GM21825 (cell line): Measurements from ENCODE around the gene CENPQ.
A peak's percentile ranks its signal among the peaks of the same experiment; 100 is the strongest.

Source experiments
- ATAC-seq: cut with Tn5 transposase; IDR thresholded peaks from one replicate; pipeline ENCODE4 v1.9.1; 2021; ENCODE audit warnings: mild to moderate bottlenecking, moderate library complexity; ENCODE audit not compliant: unreplicated experiment

Gene CENPQ

DNA sequence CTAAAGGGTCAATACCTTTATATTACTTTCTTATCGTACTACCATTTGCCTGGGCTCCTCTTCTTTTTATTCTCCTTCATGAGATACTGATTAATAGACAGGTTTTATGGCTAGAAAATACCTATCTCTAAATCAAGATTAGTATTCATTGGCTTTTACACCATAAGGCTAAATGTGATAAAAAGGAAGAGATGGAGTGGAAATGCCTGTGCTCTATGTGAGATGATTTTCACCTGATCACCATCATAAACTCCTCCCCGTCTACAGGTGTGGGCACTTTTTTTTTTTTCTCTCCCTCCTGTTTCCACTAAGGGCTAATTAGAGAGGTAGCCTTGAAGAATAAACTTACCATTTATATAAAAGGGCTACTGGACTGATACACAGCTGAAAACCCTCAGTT is 36.5 kb downstream of the CENPQ start, which contains the start of gene GLYATL3:
Gene GLYATL3 (plus strand): TSS at position 301 of the 400 bp plus-strand sequence. CDS start 12,068 bp downstream, outside the sequence.
- no peak for ATAC-seq

DNA sequence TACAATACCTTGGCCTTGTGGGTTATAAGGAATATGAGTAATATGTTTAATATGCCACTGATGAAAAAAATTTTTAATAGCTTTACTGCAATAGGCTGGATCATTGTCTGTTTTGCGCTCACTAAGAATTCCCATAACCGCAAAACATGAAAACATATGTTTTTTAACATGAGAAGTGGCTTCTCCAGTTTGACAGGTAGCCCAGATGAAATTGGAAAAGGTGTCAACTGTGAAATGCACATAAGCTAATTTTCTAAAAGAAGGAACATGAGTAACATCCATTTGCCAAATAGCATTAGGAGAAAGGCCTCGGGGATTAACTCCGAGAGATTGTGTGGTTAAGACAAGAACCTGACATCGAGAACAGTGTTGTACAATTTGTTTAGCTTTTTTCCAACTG is 41.5 kb downstream of the CENPQ start:
- no peak for ATAC-seq

- no peak for ATAC-seq
Measured at GRCh38 chr6:49506569-49507111, 43.5 kb downstream of the CENPQ start.

DNA sequence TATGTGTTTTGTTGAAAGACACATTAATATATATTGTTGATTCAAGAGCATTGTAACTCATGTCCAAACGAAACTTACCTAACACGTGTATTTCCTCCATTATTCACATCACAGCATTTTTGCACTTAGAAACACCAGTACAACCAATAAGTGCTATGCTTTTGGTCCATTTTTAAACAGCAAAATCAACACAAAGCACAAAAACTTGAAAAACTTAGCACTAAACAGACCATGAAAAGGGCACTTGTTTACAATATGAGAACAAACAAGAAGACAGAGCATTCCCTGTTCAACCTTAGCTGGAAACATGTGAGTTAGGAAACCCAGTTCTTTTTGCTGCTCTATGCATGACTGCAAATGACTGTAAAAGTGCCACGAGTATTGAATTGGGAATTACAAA is 46.2 kb downstream of the CENPQ start:
- no peak for ATAC-seq

DNA sequence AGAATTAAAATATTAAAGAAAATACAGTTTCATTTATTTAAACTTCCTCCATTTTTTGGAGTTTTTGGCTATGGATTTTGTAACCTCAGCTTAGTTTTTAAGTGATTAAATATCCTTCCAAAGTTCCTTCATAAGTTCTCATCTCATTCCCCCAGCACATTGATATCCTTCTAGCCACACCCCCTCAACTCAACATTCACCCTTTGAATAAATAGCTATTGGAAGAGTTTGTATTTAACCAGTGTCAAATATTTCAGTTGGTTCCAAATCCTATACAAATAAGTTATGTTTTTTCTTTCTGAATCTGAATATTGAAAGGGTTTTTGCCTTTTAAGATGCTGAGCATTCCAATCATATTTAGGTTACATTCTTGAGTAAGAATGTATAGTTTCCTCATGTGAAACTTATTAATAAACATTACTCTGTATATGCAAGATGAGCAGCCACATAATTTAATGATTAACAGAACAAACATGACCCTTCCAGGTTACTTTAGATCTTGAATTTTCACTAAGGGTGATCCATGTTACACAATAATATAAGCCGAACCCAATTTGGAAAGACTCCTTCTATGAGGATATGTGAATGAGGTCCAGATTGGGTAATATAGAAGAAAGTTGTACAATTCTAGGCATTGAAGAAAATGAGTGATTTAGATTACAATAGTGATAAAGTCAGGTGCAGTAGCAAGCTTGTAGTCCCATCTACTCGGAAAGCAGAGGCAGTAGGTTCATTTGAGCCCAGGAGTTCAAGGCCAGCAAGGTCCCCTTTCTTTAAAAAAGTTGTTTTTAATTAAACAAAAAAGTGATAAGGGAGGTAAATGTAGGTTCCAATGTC is 50.2 kb downstream of the CENPQ start:
- ATAC-seq, result no peak

GRCh38 chr6:49514571-49515484 is 51.7 kb downstream of the CENPQ start:
- ATAC-seq, result no peak

DNA sequence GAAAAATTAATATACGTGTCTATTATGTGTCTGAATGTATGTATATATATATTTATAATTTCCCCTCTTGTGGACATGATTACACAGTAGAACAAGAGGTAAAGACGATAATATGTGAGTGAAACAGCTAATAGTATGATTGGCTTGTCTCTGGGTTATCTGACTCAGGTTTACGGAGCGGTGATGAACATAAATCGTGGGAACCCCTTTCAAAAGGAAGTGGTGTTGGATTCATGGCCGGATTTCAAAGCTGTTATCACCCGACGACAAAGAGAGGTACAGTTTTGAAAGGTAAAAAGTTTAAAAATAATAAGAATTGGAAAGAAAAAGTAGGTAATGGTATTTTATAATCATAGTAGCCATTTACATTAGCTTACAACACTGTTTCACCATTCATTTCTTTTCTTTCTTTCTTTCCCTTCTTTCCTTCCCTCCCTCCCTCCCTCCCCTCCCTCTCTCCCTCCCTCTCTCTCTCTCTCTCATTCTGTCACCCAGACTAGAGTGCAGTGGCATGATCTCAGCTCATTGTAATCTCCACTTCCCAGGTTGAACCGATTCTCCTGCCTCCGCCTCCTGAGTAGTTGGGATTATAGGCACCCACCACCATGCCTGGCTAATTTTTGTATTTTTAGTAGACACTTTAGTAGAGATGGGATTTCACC is 52.4 kb downstream of the CENPQ start:
- no peak for ATAC-seq

GRCh38 chr6:49516147-49516505 is 53.0 kb downstream of the CENPQ start:
- ATAC-seq, result no peak

- no peak for ATAC-seq
Measured at GRCh38 chr6:49517919-49518318, 54.7 kb downstream of the CENPQ start.

- peak; percentile 73 for ATAC-seq
Measured at GRCh38 chr6:49519660-49520059, 56.5 kb downstream of the CENPQ start.

GRCh38 chr6:49522710-49523593 is 59.8 kb downstream of the CENPQ start:
- no peak for ATAC-seq

GRCh38 chr6:49523901-49524300 is 60.7 kb downstream of the CENPQ start:
- no peak for ATAC-seq

DNA sequence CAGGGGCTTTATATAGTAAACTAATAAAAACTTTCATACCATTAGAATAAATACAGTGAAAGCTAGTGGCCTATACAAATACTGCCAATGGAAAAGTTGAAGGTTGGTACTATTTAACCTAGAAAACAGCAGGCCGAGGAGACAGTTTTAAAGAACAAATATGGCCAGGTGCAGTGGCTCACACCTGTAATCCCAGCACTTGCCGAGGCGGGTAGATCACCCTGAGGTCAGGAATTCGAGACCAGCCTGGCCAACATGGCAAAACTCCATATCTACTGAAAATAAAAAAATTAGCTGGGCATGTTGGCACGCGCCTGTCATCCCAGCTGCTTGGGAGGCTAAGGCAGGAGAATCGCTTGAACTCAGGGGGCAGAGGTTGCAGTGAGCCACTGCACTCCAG is 61.4 kb downstream of the CENPQ start:
- ATAC-seq, result no peak

DNA sequence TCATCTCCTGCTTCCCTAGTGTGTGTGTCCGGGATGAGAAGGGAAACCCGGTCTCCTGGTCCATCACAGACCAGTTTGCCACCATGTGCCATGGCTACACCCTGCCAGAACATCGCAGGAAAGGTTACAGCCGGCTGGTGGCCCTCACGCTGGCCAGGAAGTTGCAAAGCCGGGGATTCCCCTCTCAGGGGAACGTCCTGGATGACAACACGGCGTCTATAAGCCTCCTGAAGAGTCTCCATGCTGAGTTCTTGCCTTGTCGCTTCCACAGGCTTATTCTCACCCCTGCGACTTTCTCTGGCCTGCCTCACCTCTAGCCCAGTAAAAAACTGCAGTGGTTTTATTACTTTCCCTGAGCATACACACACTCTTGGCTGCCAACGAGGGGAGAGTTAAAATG is 63.4 kb downstream of the CENPQ start:
- ATAC-seq, result no peak

DNA sequence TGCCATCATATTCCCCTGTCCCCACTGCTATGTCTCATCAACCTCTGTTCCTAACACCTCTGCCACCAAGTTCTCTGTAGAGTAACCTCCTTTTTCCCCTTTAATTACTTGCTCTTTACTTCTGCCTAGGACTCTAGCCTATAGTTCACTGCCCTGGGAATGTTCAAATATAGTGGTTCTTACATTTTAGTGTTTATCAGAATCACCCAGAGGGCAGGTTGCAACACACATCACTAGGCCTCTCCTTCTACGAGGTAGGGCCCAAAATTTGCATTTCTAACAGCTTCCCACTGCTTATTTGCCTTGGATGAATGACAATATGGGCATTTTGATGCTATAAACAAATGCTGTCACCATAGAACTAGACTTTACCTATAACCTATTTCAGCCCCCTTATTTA is 64.2 kb downstream of the CENPQ start:
- ATAC-seq, result no peak

DNA sequence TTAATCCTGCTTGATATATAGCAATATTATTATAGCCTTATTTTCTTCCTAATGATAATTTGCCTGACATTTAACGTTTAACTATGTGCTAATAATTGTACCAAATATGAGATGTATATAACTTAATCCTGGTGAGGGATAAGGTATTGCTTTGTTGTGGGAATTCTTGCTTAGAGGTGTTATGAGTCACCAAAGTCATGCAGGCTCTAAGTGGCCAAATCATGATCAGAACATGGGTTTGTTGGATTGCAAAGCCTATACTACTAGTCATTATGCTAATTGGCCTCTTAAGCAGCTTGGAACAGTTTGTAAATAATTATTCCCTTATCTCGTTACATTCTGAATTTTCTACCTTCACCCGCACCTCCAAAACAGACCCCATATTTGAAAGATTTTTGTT is 65.4 kb downstream of the CENPQ start:
- ATAC-seq, result no peak

DNA sequence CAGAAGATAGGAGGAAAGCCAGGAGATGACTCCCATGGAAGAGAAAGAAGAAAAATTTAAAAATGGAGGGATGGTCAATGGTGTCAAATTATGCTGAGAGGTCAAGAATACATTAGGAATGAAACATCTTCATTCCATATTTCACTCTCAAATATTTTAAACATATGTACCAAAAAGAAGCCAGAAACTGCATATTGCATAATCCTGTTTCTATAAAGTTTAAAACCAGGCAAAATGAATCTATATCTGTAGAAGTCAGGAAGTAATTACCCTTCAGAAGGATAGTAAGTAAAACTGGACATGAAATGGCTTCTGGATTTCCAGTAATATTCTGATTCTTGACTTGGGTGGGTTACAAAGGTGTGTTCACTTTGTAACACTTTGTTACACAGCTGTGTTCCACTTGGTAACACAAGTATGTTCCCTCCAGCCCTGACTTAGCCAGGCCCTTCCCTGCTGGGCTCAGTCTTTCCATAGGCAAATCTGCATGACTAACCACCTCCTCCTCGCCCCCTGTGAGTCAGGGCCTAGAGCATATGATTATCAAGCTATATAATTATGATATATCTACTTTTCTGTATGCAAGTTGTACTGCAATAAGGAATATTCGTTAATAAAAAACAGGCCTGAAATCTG is 67.1 kb downstream of the CENPQ start:
- no peak for ATAC-seq

DNA sequence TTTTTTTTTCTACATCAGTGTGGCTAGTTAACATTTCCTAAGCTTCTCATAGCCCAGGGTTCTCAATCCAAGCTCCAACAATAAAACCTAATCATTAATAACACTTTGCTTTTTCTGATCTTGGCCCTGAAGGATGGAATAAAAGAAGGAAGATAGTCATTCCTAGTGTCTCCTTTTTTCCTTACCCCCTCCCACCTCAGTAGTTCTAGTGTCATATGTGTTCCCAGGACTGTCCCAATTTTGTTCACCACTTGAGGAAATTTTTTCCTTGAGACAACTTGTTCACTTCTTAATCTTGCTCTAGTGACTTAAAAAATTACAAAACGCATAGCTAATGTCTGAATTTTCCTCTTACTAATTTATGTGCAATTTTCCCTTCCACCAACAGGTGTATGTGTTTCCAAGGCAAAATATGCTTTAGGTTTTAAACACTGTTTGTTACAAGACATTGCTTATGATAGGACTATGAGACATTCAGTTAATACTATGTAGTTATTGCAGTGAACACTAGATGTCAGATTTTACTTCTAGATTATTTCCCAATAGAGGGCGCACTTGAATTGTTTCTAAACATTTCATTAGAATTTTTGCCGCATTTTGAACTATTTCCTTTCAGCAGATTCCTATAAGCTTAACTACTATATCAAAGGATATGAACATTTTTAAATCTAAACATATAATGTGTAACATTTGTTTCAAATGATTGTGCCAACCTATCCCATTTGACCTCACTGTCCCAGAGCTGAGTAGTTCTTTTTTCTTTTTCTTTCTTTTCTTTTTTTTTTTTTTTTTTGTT is 68.8 kb downstream of the CENPQ start:
- ATAC-seq, result peak; percentile 90

DNA sequence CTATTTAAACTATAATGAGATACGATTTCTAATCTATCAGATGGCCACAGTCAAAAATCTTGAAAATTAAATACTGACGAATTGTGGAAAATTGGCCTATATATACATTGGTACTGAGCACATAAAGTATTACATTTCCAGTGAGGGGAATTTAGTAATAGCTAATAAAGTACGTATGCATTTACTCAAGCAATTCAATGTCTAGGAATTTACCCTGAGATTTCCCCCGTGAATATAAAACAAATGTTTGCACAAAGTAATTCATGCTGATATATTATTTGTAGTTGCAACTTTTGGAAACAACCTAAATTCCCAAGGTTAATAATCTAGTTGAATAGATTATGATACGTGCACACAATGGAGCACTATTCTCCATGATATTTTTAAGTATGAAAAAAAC is 72.6 kb downstream of the CENPQ start:
- no peak for ATAC-seq
